ENCODE measurements around the gene KCNK10. TPM values are rescaled to one million over a fixed set of nuclear protein-coding genes. Genes with fewer than 3 reads are reported as not detected.

Gene KCNK10
- total and polyA plus RNA-seq, 11 donors, result 0.07 to 0.31 (median 0.20) TPM; not detected in 7

DNA sequence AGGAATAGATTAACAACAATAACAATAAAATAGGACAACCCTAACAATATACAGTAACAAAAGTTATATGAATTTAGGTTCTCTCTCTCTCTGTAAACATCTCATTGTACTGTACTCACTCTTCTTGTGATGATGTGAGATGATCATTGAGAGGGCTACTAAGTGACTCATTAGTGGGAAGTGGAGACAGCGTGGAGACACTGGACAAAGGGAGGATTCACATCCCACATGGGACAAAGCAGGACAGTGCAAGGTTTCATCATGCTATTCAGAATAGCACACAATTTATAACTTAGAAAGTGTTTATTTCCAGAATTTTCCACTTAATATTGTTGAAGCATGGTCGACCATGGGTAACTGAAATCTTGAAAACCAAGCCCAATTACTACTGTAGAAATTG lies 36.4 kb upstream of the KCNK10 start:
- Histone ChIP-seq H3K4me1 (no peaks in the 10 kb centered on the region), H3K27ac (no peak overlapping the region), H3K9me3 (no peaks in the 10 kb centered on the region), H3K4me3 (no peak overlapping the region), H3K27me3 (peaks cover 0 to 7% (median 0%) of the 10 kb centered on the region in 9 donors), H3K36me3 (no peaks in the 10 kb centered on the region)
- WGBS, 4 donors, result 56 to 70% (median 62%) methylated on average over 2 of the region's 2 CpGs
- no peak for DNase-seq
- intact Hi-C loops (cut with DNase I), result no loop called here
- TF ChIP-seq POLR2A (IDR thresholded peaks at IDR 0.05), result no peak
- TF ChIP-seq, protein P1, sequence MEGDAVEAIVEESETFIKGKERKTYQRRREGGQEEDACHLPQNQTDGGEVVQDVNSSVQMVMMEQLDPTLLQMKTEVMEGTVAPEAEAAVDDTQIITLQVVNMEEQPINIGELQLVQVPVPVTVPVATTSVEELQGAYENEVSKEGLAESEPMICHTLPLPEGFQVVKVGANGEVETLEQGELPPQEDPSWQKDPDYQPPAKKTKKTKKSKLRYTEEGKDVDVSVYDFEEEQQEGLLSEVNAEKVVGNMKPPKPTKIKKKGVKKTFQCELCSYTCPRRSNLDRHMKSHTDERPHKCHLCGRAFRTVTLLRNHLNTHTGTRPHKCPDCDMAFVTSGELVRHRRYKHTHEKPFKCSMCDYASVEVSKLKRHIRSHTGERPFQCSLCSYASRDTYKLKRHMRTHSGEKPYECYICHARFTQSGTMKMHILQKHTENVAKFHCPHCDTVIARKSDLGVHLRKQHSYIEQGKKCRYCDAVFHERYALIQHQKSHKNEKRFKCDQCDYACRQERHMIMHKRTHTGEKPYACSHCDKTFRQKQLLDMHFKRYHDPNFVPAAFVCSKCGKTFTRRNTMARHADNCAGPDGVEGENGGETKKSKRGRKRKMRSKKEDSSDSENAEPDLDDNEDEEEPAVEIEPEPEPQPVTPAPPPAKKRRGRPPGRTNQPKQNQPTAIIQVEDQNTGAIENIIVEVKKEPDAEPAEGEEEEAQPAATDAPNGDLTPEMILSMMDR (IDR thresholded peaks at IDR 0.05), result no peak
- no peak for ATAC-seq

GRCh38 chr14:88354358-88354757 lies 31.3 kb upstream of the KCNK10 start:
- Histone ChIP-seq H3K4me3 (no peak overlapping the region), H3K4me1 (no peaks in the 10 kb centered on the region), H3K36me3 (no peaks in the 10 kb centered on the region), H3K9me3 (no peaks in the 10 kb centered on the region), H3K27ac (no peak overlapping the region), H3K27me3 (no peaks in the 10 kb centered on the region)
- TF ChIP-seq POLR2A (IDR thresholded peaks at IDR 0.05), result no peak
- TF ChIP-seq, protein P1 (IDR thresholded peaks at IDR 0.05), result no peak
- intact Hi-C loops (cut with DNase I), result no loop called here
- DNase-seq, result no peak
- no peak for ATAC-seq
- 49 to 87% (median 80%) methylated on average over 3 of the region's 3 CpGs for WGBS, 4 donors

DNA sequence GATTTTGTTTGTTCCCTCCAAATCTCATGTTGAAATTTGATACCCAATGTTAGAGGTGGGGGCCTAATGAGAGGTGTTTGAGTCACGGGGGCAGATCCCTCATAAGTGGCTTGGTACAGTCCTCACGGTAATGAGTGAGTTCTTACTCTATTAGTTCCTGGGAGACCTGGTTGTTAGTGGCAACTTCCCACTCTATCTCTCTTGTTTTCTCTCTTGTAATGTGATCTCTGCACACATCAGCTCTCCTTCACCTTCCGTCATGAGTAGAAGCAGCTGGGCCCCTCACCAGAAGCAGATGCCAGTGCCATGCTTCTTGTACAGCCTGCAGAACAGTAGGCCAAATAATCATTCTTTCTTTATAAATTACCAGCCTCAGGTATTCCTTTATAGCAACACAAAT lies 29.6 kb upstream of the KCNK10 start:
- ATAC-seq (no peak), DNase-seq (no peak)
- TF ChIP-seq, protein P1 (IDR thresholded peaks at IDR 0.05), result no peak
- TF ChIP-seq POLR2A (IDR thresholded peaks at IDR 0.05), result no peak
- Histone ChIP-seq H3K36me3 (no peaks in the 10 kb centered on the region), H3K27ac (no peak overlapping the region), H3K4me3 (no peak overlapping the region), H3K27me3 (no peaks in the 10 kb centered on the region), H3K9me3 (no peaks in the 10 kb centered on the region), H3K4me1 (no peaks in the 10 kb centered on the region)
- WGBS, 4 donors, result 44 to 61% (median 57%) methylated on average over 3 of the region's 3 CpGs
- intact Hi-C loops (cut with DNase I), result no loop called here

- Histone ChIP-seq H3K4me1 (no peaks in the 10 kb centered on the region), H3K36me3 (no peaks in the 10 kb centered on the region), H3K27ac (no peak overlapping the region), H3K27me3 (no peaks in the 10 kb centered on the region), H3K4me3 (no peak overlapping the region), H3K9me3 (no peaks in the 10 kb centered on the region)
- intact Hi-C loops (cut with DNase I), result no loop called here
- ATAC-seq, result no peak
- TF ChIP-seq, protein P1 (IDR thresholded peaks at IDR 0.05), result no peak
- no peak for TF ChIP-seq POLR2A (IDR thresholded peaks at IDR 0.05)
- WGBS, 4 donors, result 35 to 43% (median 36%) methylated on average over 4 of the region's 4 CpGs
- no peak for DNase-seq
Measured at GRCh38 chr14:88351966-88352691, 29.1 kb upstream of the KCNK10 start.
